Measurements from ENCODE around the gene IGFALS.

IGFALS gene

DNA sequence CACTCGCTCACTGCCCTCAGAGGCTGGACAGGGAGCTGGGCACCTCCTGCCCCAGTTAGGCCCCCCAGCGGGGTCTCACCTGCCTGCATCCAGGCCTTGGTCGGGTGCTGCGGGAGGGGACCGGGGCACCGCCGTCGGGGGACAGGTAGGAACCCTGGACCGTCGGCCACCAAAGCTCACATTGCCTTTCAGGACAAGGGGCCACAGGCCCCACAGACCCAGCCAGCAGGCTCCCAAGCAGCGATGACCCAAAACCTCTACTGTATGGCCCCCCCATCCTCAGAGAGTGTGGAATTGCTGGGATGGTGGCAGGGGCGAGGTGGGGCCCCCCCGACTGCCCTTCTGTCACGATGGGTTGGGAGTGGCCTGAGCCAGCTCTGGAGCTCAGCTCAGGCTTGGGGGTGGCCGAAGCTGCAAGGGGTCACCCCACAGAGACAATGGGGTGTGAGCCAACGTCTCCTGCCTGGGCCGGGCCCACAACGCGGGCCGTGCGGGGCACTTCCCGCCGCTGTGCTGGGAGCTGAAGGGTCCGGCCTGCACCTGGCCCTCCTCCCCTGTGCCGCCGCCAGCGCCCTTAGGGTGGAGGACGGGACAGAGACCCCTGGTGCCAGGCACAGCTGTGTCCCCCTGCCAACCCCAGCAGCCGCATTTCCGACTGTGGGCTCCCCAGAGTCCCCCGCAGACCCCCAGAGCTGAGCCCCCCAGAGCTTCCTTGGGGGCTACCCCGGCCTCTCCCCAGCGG is 498 bp downstream of the IGFALS start:
- TF ChIP-seq, protein P1, sequence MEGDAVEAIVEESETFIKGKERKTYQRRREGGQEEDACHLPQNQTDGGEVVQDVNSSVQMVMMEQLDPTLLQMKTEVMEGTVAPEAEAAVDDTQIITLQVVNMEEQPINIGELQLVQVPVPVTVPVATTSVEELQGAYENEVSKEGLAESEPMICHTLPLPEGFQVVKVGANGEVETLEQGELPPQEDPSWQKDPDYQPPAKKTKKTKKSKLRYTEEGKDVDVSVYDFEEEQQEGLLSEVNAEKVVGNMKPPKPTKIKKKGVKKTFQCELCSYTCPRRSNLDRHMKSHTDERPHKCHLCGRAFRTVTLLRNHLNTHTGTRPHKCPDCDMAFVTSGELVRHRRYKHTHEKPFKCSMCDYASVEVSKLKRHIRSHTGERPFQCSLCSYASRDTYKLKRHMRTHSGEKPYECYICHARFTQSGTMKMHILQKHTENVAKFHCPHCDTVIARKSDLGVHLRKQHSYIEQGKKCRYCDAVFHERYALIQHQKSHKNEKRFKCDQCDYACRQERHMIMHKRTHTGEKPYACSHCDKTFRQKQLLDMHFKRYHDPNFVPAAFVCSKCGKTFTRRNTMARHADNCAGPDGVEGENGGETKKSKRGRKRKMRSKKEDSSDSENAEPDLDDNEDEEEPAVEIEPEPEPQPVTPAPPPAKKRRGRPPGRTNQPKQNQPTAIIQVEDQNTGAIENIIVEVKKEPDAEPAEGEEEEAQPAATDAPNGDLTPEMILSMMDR (IDR thresholded peaks at IDR 0.05; ENCODE audit: extremely low read depth, missing control alignments): no peak
- no peak for DNase-seq (ENCODE audit: low spot score)

DNA sequence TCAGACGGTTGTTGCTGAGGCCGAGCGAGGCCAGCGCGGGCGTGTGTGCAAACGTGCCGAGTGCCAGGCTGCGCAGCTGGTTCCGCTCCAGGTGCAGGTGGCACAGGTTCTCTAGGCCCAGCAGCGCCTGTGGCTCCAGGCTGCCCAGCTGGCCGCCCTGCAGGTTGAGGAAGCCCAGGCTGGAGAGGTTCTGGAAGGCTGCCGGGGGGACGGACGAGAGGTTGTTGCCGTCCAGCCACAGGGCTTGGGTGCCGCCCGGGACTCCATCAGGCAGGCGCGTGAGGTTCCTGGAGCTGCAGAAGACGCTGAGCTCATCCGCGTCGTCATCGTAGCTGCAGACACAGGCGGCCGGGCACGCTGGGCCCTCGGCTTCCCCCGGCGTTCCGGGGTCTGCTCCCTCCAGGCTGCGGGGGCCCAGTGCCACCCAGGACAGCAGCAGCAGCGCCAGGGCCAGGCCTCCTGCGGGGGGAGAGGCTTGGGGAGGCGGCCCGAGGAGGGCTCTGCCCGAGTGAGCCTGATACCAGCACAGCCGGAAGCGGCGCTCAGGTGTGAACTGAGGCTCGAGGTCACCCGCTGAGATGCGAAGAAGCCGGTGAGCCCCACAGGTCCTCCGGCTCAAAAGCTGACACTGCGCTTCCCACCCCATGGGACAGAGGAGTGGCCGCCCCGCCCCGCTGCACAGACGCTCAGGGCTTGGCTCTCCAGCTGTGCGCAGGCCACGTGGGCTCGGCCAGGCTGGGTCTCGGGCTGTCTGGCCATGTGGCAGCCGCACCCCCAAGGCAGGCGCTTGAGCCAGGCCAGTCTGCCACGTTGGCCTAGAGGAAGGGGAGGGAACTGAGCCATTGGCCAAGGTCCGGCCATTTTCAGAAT is 1.3 kb downstream of the IGFALS start:
- no peak for DNase-seq (ENCODE audit: low spot score)
- TF ChIP-seq, protein P1 (IDR thresholded peaks at IDR 0.05; ENCODE audit: extremely low read depth, missing control alignments): no peak

DNA sequence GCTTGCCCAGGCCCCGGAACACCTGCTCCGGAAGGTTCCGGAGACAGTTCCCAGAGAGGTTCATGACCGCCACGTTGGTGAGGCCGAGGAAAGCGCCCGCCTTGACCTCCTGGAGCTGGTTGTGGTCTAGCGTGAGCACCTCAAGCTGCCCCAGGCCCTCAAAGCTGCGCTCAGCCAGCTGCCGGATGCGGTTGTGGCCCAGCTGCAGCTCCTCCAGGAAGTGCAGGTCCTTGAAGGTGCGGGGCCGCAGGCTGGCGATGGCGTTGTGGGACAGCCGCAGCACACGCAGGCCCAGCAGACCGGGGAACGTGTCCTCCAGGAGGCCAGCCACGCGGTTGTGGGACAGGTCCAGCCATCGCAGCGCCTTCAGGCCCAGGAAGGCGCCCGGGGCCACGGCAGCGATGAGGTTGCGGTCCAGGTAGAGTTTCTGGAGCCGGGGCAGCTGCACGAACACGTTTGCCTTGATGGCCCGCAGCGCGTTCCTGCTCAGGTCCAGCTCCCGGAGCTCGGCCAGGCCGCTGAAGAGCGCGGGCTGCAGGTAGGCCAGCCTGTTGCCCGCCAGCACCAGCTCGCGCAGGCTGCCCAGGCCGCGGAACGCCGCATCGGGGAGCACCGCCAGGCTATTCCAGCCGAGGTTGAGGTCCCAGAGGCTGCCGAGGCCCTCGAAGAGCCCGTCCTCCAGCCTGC is 2.1 kb downstream of the IGFALS start:
- TF ChIP-seq, protein P1 (IDR thresholded peaks at IDR 0.05; ENCODE audit: extremely low read depth, missing control alignments): no peak
- no peak for DNase-seq (ENCODE audit: low spot score)

DNA sequence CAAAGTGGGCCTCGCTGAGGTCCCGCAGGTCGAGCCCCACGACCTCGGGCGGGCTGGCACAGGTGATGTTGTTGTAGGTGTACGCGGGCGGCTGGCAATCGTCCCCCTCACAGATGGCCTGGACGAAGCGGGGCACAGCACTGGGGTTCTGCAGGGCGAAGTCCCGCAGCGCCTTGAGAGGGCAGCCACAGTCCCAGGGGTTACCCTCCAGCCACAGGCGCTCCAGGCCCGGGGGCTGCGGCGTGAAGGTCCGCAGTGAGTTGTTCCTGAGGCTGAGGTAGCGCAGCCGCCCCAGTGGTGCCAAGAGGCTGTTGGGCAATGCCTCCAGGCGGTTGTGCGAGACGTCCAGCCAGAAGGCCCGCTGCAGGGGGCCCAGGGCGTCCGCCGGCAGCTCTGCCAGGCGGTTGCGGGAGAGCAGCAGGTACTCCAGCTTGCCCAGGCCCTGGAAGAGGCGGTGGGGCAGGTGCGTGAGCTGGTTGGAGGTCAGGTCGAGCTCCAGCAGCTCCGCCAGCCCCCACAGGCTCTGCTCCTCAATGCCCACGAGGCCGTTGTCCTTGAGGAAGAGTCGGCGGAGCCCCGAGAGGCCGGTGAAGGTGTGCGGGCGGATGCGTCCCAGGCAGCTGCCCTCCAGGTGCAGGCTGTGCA is 2.8 kb downstream of the IGFALS start:
- TF ChIP-seq, protein P1 (IDR thresholded peaks at IDR 0.05; ENCODE audit: extremely low read depth, missing control alignments): no peak
- no peak for DNase-seq (ENCODE audit: low spot score)

DNA sequence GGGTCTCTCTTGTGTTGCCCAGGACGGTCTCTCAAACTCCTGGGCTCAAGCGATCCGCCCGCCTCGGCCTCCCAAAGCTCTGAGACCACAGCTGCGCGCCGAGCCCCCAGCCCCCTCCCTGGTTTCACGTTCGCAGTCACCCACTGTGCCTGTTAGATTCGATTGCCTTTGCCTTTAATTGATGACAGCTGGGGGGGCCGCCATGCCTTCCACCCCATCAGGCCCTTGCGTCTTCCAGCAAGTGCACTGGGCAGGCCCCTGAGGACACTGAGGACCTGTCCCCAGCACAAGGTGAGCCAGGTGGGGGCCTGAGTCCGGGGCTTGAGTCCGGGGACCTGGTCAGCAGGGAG is 3.3 kb downstream of the IGFALS start:
- no peak for DNase-seq (ENCODE audit: low spot score)
- TF ChIP-seq, protein P1 (IDR thresholded peaks at IDR 0.05; ENCODE audit: extremely low read depth, missing control alignments): no peak

DNA sequence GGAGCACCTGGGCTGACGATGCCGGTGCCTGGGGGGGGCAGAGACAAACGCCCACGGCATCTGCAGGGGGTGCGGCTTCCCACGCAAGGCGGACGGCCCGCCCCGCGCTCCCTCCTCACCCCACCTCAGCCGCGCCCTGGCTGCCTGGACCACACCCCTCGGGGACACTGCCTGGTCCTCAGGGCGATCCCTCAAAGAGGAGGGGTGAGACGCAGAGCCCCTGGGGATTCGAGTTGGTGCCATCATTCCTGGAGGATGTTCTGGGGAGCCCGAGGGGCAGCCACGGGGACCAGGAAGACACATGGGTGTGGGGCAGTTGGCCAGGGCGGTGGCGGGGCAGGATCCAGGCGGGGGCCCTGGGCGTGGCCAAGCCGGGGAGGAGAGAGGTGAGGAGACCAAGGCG is 3.9 kb downstream of the IGFALS start:
- TF ChIP-seq, protein P1 (IDR thresholded peaks at IDR 0.05; ENCODE audit: extremely low read depth, missing control alignments): no peak
- no peak for DNase-seq (ENCODE audit: low spot score)
